Measurements from ENCODE around the gene TMTC4.
"Not testable (repeated sequence)": the region's sequence is repeated elsewhere in the genome, so short reads cannot be mapped to it uniquely, and the experiment has no call there.

The TMTC4 gene

GRCh38 chr13:100620792-100621191, 53.8 kb downstream of the TMTC4 start:
- DNase-seq, result no peak

GRCh38 chr13:100619940-100620339, 54.7 kb downstream of the TMTC4 start:
- DNase-seq, result no peak

GRCh38 chr13:100618897-100619296, 55.7 kb downstream of the TMTC4 start:
- not testable (repeated sequence) for DNase-seq

GRCh38 chr13:100613031-100613430, 61.6 kb downstream of the TMTC4 start:
- no peak for DNase-seq

GRCh38 chr13:100611678-100612492, 62.7 kb downstream of the TMTC4 start:
- no peak for DNase-seq

GRCh38 chr13:100610391-100611347, 63.9 kb downstream of the TMTC4 start:
- no peak for DNase-seq

- DNase-seq, result no peak
Measured at GRCh38 chr13:100608906-100609305, 65.7 kb downstream of the TMTC4 start.

- no peak for DNase-seq
Measured at GRCh38 chr13:100608489-100608888, 66.1 kb downstream of the TMTC4 start.

- no peak for DNase-seq
Measured at GRCh38 chr13:100604918-100605710, 69.5 kb downstream of the TMTC4 start.

GRCh38 chr13:100602493-100603111, 72.0 kb downstream of the TMTC4 start:
- DNase-seq, result no peak

- DNase-seq, result no peak
Measured at GRCh38 chr13:100601716-100602115, 72.9 kb downstream of the TMTC4 start.

- DNase-seq, result no peak
Measured at GRCh38 chr13:100600915-100601314, 73.7 kb downstream of the TMTC4 start.

GRCh38 chr13:100600461-100600860, 74.1 kb downstream of the TMTC4 start:
- DNase-seq, result no peak

GRCh38 chr13:100597253-100597652, 77.3 kb downstream of the TMTC4 start:
- no peak for DNase-seq

- no peak for DNase-seq
Measured at GRCh38 chr13:100596516-100596915, 78.1 kb downstream of the TMTC4 start.

GRCh38 chr13:100594731-100595130, 79.9 kb downstream of the TMTC4 start:
- DNase-seq, result no peak

- DNase-seq, result no peak
Measured at GRCh38 chr13:100594255-100594654, 80.3 kb downstream of the TMTC4 start.

GRCh38 chr13:100589178-100589725, 85.3 kb downstream of the TMTC4 start:
- DNase-seq, result no peak

GRCh38 chr13:100588331-100589177, 86.0 kb downstream of the TMTC4 start, which contains the start of gene GGACT:
TSS of gene GGACT (minus strand) at chr13:100588789. CDS start at chr13:100532591, 56,198 bp downstream.
- DNase-seq, result peak; percentile 83

- DNase-seq, result peak; percentile 5
Measured at GRCh38 chr13:100584896-100585295, 89.7 kb downstream of the TMTC4 start.

GRCh38 chr13:100581504-100581903, 93.1 kb downstream of the TMTC4 start:
- DNase-seq, result no peak

Measured in activated CD4-positive, alpha-beta T cell treated with anti-CD3 and anti-CD28 coated beads, Interleukin-2, amount 50 U/mL, for 1 hour (primary cell).